Hindlimb muscle (tissue), 1 donor: ENCODE data around the gene LIME1. TPM values are rescaled to one million over a fixed set of nuclear protein-coding genes. Genes with fewer than 3 reads are reported as not detected.
"Not testable (repeated sequence)": the region's sequence is repeated elsewhere in the genome, so short reads cannot be mapped to it uniquely, and the experiment has no call there.

Source experiments
- DNase-seq: peaks from one replicate; pipeline ENCODE4 v3.0.0-alpha.2; 2013
- polyA plus RNA-seq: library from polyadenylated mRNA; unstranded; fragments of 120-200 nt; gene quantifications from one replicate; pipeline ENCODE4 v1.2.1, GENCODE V29; 2013; ENCODE audit not compliant: insufficient read length

LIME1 gene
- polyA plus RNA-seq, 1 donor, result 6.2 TPM

DNA sequence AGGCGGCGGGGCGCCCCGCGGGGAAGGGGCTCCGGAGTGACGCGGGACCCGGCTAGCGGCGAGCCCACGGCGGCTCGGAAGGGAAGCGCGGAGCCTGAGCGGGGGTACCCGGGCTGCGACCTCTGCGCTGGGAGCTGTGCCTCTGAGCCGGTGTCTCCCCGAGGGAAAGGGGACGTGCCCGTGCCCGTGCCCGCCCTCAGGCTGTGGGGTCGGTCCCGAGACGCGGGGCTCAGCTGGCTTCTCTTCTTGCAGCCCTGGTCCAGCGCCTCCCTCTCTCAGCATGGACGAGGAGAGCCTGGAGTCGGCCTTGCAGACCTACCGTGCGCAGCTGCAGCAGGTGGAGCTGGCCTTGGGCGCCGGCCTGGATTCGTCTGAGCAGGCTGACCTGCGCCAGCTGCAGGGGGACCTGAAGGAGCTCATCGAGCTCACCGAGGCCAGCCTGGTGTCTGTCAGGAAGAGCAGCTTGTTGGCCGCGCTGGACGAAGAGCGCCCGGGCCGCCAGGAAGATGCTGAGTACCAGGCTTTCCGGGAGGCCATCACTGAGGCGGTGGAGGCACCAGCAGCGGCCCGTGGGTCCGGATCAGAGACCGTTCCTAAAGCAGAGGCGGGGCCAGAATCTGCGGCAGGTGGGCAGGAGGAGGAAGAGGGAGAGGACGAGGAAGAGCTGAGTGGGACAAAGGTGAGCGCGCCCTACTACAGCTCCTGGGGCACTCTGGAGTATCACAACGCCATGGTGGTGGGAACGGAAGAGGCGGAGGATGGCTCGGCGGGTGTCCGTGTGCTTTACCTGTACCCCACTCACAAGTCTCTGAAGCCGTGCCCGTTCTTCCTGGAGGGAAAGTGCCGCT, 27.9 kb upstream of the LIME1 start:
- no peak for DNase-seq

DNA sequence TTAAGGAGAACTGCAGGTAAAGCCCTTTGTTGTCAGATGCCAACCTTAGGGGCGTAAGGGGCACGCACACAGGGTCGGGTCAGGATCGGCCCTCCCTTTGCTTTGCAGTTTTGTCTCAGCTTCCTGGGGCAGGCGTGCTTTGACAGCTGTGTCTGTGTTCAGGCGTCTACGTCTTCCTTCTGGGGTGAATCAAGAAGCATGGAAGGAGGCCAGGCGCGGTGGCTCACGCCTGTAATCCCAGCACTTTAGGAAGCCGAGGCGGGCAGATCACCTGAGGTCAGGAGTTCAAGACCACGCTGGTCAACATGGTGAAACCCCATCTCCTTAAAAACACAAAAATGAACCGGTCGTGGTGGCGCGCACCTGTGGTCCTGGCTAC, 27.3 kb upstream of the LIME1 start:
- no peak for DNase-seq

DNA sequence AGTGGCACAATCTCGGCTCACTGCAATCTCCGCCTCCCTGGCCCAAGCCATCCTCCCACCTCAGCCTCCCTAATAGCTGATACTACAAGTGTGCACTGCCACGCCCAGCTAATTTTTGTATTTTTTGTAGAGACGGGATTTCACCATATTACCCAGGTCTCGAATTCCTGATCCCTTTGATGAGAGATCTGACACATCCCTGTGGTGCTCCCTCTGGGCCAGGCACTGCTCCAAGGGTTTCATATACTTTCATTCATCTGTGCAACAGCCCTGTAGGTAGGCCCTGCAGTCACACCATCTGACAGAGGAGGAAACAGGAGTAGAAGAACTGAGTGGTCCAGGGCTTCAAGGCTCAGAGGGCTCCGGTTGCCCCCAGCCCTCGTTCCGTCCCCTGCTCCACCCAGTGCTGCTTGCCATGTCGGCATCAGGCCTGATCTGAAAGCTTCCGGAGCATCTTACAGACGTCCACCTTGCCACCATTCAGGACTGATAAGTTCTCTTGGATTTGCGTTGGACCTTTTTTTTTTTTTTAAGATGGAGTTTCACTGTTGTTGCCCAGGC, 25.3 kb upstream of the LIME1 start:
- no peak for DNase-seq

DNA sequence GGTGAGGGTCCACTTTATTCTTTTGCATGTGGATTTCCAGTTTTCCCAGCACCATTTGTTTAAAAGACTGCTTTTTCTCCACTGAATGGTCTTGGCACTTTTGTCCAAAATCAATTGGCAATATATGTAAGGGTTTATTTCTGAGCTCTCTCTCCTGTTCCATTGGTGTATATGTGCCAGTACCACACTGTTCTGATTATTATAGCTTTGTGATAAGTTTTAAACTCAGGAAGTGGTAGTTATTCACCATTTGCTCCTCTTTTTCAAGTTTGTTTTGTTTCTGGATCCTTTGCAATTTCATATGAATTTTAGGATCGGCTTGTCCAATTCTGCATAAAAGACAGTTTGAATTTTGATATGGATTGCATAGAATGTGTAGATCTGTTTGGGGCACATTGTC, 24.3 kb upstream of the LIME1 start:
- DNase-seq, result no peak

DNA sequence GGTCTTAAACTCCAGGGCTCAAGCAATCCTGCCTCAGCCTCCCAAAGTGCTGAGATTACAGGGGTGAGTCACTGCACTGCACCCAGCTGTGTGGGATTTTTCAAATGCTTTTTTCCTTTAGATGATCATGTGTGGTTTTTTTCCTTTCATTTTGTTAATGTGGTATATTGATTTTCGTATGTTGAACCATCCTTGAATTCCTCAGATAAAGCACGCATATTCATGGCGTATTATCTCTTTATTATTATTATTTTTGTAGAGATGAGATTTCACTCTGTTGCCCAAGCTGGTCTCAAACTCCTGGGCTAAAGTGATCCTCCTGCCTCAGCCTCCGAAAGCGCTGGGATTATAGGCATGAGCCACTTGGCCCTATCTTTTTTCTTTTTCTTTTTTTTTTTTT, 21.6 kb upstream of the LIME1 start:
- no peak for DNase-seq

DNA sequence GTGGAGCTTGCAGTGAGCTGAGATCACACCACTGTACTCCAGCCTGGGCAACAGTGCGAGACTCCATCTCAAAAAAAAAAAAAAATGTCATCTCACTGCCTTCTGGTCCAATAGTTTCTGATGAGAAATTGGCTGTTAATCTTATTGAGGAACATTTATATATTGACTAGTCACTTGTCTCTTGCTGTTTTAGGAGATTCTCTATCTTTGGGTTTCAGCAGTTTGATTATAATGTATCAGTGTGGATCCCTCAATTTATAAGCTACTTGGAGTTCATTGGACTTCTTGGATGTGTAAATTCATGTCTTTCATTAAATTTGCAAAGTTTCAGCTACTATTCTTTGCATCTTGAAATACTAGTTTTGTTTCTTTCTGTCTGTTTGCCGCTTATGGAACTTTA, 17.5 kb upstream of the LIME1 start:
- DNase-seq, result no peak

DNA sequence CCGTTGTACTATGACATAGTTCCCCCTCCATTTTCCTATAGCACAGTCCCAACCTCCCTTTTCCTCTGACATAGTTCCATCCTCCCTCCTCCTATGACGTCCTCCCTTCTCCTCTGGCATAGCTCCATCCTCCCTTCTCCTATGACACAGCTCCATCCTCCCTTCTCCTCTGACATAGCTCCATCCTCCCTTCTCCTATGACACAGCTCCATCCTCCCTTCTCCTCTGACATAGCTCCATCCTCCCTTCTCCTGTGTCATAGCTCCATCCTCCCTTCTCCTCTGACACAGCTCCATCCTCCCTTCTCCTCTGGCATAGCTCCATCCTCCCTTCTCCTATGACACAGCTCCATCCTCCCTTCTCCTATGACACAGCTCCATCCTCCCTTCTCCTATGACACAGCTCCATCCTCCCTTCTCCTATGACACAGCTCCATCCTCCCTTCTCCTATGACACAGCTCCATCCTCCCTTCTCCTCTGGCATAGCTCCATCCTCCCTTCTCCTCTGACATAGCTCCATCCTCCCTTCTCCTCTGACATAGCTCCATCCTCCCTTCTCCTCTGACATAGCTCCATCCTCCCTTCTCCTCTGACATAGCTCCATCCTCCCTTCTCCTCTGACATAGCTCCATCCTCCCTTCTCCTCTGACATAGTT, 13.4 kb upstream of the LIME1 start:
- not testable (repeated sequence) for DNase-seq

DNA sequence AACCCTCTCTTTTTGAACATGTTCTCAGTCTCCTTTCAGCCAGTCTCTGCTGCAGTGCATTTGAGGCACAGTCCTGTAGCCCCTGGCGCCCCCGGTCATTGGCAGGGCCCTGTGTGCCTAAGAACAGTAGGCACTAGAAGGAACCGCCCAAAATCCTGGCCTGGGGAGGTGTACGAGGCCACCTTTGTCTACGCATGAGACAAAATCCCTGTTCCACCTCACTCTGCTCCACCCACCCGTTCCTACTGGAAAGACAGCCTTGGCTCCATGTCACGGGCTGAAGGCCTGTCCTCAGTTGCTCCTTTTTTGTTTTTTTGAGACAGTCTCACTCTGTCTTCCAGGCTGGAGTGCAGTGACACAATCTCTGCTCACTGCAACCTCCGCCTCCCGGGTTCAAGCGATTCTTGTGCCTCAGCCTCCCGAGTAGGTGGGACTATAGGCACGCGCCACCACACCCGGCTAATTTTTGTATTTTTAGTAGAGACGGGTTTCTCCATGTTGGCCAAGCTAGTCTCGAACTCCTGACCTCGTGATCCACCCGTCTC, 6.2 kb upstream of the LIME1 start:
- DNase-seq, result not testable (repeated sequence)

DNA sequence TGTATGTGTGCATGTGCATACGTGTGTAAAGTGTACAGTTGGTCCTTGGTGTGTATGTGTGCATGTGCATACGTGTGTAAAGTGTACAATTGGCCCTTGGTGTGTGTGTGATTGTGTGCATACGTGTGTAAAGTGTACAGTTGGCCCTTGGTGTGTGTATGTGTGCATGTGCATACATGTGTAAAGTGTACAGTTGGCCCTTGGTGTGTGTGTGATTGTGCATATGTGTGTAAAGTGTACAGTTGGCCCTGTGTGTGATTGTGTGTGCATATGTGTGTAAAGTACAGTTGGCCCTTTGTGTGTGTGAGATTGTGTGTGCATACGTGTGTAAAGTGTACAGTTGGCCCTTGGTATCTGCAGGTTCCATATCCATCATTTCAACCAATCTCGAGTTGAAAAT, 5.1 kb upstream of the LIME1 start:
- no peak for DNase-seq

DNA sequence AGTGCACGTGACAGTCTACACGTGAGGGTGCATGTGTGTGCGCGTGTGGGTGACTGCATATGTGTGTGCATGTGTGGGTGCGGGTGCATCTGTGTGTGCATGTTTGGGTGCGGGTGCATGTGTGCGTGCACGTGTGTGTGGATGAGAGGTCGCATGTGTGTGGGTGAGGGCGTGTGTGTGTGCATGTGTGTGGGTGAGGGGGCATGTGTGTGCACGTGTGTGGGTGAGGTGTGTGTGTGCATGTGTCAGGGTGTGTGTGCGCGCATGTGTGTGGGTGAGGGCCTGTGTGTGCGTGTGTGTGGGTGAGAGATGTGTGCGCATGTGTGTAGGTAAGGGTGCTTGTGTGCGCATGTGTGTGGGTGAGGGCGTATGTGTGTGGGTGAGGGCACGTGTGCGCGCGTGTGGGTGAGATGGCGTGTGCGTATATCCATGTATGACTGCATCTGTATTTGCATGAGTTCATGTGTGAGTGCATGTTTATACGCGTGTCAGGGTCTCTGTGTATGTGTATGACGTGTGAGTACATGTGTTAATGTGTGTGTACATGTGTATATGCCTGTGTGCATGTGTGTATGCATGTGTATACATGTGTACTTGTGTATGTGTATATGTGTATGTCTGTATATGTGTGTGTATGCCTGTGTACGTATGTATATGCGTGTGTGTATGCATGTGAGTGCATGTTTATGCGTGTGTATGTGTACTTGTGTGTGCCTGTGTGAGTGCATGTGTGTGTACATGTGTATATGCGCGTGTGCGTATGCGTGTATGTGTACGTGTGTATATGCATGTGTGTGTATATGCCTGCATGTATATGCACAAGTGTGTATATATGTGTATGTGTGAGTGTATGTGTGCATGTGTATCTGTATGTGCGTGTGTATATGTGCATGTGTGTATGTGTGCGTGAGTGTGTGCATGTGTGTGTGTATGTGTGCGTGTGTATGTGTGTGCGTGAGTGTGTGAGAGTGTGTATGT, 4.1 kb upstream of the LIME1 start:
- no peak for DNase-seq

DNA sequence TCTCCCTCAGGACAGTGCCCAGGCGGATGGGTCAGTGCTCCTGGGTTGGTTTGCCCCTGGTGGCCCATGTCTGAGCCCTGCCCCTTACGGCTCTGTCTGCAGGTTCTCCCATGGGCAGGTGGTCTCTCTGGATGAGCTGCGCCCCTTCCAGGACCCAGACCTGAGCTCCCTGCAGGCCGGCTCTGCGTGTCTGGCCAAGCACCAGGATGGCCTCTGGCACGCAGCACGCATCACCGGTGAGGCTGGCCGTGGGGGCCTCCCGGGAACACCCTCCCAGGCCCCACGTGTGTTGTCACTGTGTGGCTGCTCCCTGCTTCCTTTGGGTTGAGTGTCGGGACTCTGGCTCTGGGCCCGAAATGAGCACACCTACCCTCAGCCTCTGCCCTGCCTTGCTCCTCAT, 3.3 kb upstream of the LIME1 start:
- no peak for DNase-seq

DNA sequence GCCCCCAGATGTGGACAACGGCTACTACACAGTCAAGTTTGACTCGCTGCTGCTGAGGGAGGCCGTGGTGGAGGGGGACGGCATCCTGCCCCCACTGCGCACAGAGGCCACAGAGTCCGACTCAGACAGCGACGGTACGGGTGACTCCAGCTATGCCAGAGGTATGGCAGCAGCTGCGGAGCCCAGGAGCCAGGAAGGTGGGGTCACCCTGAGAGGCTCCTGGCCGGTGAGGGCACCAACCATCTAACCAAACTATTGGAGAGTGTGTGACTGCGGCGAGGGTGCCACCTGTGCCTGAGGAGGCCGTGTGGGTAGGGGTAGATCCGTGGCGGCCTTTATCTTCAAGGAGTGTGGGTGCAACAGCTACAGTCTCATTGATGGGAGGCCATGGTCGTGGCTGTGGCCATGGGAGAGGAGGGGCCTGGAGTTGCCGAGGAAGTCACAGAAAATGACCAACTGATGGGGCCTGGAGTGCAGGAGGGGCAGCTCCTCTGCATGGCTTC, 2.8 kb upstream of the LIME1 start:
- no peak for DNase-seq

DNA sequence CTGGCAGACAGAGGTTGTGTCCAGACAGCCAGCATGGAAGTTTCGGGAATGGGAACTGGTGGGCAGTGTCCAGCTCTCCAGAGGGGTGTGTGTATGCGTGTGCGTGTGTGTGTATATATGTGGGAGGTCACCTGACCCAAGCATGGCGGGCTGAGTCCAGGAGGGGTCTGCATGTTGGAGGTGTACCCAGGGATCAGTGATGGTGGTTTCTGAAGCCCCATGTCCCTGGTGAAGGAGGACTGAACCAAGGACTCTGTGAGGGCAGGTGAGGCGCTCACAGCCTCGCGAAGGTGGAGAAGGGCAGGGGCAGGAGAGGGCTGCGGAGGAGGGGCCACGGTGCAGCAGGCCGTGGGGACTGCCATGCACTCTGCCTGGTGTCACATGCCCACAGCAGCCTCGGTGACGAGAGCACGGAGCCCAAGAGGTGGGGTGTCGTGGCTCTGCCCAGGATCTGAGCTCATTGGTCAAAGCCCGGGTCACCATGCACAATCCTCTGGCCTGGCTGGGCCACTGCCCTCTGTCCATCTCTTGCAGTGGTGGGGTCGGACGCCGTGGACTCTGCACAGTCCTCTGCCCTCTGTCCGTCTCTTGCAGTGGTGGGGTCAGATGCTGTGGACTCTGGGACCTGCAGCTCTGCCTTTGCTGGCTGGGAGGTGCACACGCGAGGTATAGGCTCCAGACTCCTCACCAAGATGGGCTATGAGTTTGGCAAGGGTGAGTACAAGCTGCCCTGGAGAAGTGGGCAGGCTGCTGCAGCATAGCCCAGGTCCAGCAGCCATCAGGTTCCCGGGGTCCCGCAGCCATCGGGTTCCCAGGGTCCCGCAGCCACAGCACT, 2.1 kb upstream of the LIME1 start:
- DNase-seq, result no peak

DNA sequence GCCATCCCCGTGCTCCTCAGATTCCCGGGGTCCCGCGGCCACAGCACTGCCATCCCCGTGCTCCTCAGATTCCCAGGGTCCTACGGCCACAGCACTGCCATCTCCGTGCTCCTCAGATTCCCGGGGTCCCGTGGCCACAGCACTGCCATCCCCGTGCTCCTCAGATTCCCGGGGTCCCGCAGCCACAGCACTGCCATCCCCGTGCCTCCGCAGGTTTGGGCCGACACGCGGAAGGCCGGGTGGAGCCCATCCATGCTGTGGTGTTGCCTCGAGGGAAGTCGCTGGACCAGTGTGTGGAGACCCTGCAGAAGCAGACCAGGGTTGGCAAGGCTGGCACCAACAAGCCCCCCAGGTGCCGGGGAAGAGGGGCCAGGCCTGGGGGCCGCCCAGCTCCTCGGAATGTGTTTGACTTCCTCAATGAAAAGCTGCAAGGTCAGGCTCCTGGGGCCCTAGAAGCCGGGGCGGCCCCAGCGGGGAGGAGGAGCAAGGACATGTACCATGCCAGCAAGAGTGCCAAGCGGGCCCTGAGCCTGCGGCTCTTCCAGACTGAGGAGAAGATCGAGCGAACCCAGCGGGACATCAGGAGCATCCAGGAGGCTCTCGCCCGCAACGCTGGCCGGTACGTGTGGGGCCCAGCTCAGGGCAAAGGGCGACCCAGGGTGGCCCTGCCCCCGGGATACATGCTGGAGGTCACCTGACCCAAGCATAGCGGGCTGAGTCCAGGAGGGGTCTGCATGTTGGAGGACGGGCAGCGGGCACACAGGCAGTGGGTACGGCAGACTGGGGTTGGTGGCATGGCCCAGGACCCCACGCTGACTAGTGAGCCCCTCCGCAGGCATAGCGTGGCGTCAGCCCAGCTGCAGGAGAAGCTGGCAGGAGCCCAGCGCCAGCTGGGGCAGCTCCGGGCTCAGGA, 1.3 kb upstream of the LIME1 start:
- no peak for DNase-seq

DNA sequence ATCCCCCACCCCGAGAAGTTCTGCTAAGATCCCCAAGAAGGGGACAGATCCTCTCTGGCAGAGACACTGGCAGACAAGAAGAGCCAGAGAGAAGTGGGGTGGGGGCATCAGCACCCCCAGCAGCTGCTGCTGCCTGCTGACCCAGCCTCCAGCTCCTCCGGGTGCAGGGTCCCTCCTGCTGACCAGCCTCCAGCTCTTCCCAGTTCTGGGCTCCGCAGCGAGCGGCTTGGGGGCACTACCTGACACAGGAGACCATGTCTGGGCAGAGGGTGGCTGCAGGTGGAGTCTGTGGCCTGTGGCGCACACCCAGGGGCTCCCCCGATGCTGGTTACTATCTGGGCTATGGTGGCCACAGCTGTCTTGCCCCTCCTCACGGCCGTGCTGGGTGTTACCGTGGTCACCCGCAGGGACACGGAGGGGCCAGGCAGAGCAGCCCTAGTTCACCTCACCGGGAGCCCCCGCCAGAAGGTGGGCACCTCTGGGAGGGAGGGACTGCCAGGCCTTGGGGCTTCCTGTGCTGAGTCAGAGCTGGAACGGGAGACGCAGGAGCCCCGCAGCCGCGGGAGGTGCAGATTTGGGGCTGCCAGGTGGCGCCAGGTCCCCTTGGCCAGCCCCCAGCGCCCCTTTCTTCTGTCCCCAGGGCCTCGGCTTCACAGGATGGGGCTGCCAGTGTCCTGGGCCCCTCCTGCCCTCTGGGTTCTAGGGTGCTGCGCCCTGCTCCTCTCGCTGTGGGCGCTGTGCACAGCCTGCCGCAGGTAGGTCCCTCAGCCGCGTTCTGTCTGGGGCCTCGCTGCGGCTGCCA, 630 bp downstream of the LIME1 start:
- DNase-seq, result no peak

DNA sequence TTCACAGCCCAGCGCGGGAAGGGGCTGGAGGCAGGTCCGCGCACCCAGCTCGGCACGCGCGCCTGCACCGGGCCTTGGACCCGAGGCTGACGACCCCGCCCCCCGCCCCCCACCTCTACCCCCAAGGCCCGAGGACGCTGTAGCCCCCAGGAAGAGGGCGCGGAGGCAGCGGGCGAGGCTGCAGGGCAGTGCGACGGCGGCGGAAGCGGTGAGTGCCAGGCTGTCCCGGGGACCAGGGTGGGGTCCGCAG, 1.2 kb downstream of the LIME1 start:
- DNase-seq, result no peak

DNA sequence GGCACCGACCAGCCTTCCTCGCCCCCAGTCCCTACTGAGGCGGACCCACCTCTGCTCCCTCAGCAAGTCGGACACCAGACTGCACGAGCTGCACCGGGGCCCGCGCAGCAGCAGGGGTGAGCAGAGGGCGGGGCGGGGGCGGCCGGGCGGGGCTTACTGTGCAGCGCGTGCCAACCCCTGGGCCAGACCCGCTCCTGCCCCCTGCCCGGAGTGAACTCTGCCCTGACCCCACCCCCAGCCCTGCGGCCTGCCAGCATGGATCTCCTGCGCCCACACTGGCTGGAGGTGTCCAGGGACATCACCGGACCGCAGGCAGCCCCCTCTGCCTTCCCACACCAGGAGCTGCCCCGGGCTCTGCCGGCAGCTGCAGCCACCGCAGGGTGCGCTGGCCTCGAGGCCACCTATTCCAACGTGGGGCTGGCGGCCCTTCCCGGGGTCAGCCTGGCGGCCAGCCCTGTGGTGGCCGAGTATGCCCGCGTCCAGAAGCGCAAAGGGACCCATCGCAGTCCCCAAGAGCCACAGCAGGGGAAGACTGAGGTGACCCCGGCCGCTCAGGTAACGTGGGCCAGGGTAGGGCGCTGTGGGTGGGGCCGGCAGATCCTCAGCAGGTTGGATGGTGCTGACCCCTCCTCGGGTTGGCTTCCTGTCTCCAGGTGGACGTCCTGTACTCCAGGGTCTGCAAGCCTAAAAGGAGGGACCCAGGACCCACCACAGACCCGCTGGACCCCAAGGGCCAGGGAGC, 1.7 kb downstream of the LIME1 start:
- DNase-seq, result no peak

DNA sequence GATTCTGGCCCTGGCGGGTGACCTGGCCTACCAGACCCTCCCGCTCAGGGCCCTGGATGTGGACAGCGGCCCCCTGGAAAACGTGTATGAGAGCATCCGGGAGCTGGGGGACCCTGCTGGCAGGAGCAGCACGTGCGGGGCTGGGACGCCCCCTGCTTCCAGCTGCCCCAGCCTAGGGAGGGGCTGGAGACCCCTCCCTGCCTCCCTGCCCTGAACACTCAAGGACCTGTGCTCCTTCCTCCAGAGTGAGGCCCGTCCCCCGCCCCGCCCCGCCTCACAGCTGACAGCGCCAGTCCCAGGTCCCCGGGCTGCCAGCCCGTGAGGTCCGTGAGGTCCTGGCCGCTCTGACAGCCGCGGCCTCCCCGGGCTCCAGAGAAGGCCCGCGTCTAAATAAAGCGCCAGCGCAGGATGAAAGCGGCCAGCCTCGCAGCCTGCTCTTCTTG, 2.2 kb downstream of the LIME1 start:
- DNase-seq, result peak; percentile 65
